Measurements from ENCODE around the gene MED27.

Gene MED27

GRCh38 chr9:131823701-131824146 lies 255.9 kb downstream of the MED27 start:
- no peak for DNase-seq (ENCODE audit: low read depth in 2 of 2, low spot score in 1 of 2)

GRCh38 chr9:131818089-131818488 lies 261.6 kb downstream of the MED27 start:
- DNase-seq (ENCODE audit: low read depth in 2 of 2, low spot score in 1 of 2), result no peak

DNA sequence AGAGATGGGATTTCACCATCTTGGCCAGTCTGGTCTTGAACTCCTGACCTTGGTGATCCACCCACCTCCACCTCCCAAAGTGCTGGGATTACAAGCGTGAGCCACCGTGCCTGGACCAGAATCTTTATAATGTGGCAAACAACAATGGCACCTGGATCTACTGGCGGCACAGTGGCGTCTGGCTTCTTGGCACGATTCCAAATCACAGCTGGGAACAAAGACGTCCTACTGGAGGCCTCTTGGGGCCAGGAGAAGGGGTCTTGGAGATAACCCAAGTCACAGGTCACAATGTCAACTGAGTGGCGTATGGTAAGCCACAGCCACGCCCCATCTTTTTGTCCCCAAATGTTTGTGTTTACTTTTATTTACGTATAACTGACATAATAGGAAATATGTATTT lies 262.0 kb downstream of the MED27 start:
- no peak for DNase-seq (ENCODE audit: low read depth in 2 of 2, low spot score in 1 of 2)

GRCh38 chr9:131817073-131817472 lies 262.6 kb downstream of the MED27 start:
- DNase-seq (ENCODE audit: low read depth in 2 of 2, low spot score in 1 of 2), result no peak

GRCh38 chr9:131815970-131816873 lies 263.4 kb downstream of the MED27 start:
- DNase-seq (ENCODE audit: low read depth in 2 of 2, low spot score in 1 of 2), result no peak

- DNase-seq (ENCODE audit: low read depth in 2 of 2, low spot score in 1 of 2), result no peak
Observed at GRCh38 chr9:131814707-131815106, 265.0 kb downstream of the MED27 start.

- DNase-seq (ENCODE audit: low read depth in 2 of 2, low spot score in 1 of 2), result no peak
Observed at GRCh38 chr9:131813116-131813515, 266.6 kb downstream of the MED27 start.

DNA sequence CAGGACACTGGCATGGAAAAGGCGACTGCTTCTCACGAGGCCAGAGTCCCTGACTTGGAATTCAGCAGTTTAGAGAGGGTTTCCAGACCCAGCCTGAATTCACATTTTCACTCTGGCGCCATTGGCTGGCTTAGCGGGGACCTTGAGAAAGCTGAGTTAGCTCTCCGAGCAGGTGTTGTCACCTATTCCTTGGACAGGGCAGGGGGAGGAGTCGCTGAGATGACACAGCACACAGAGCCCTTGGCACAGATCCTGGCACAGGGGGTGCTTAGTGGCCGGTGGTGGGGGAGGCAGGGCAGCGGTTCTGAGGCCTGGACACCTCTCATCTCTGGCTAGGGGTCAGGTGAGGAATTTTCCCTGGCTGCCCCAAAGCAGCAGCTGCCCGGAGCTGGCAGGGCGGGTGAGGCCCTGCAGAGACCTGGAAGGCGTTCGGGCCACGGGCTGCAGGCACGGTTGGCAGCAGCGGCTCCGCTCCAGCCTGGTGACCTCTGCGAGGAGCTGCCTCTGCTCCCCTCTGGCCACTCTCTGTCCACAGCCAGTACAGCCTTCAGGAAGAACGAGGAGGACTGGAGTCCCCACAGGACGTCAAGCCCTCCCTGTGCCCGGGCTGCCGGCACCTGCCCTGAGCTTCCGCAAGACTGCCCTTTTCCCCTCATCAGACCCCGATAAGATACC lies 267.4 kb downstream of the MED27 start:
- DNase-seq (ENCODE audit: low read depth in 2 of 2, low spot score in 1 of 2), result no peak

DNA sequence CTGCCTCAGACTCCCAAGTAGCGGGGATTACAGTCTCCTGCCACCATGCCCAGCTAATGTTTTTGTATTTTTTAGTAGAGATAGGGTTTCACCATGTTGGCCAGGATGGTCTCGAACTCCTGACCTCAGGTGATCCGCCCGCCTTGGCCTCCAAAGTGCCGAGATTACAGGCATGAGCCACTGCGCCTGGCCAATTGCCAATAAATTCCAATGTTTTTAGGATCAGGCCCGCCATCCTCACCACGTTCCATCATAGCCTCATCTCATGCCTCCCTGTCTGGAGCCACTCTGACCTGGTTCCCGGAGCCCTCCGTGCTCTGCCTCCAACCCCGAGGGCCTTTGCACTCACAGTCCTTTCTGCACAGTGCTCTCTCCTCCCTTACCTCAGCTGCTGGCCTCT lies 268.3 kb downstream of the MED27 start:
- no peak for DNase-seq (ENCODE audit: low read depth in 2 of 2, low spot score in 1 of 2)

GRCh38 chr9:131810351-131811170 lies 269.1 kb downstream of the MED27 start:
- no peak for DNase-seq (ENCODE audit: low read depth in 2 of 2, low spot score in 1 of 2)
